Naive thymus-derived CD8-positive, alpha-beta T cell (primary cell): ENCODE measurements around the gene HINT3. TPM values are rescaled to one million over a fixed set of nuclear protein-coding genes. Genes with fewer than 3 reads are reported as not detected.
"Not testable (repeated sequence)": the region's sequence is repeated elsewhere in the genome, so short reads cannot be mapped to it uniquely, and the experiment has no call there.

Experiments
- ATAC-seq, 2 donors: fragments of 150-1000 bp; cut with Tn5 transposase in 1 of 2; sonication (Bioruptor Pico), chemical (Tn5 transposase) in 1 of 2; 1 replicate in 1 of 2; 2 replicates in 1 of 2; pipeline ENCODE4 v1.10.0; 2021; ENCODE audit warnings: mild to moderate bottlenecking in 2 of 2, moderate library complexity in 2 of 2
- POLR2A ChIA-PET: fragments of 350-600 bp; sonication (Branson Sonifier 250); formaldehyde crosslinking; loops from one replicate; lab custom pipeline; 2021; ENCODE audit warnings: antibody characterized with exemption; lab: Charles Lee
- DNase-seq, 10 donors: peaks; one replicate each; pipeline versions ENCODE4 v3.0.0 to v3.0.0-alpha.2; 2020 to 2022
- H3K27ac Mint-ChIP-seq, 10 donors: one replicate each; pipeline ENCODE4 v1.8.0; 2020 to 2022; ENCODE audit warnings: mild to moderate bottlenecking in 10 of 10, mixed read lengths in 10 of 10, moderate library complexity in 4 of 10, inconsistent platforms in 1 of 10
- H3K27me3 Mint-ChIP-seq, 5 donors: one replicate each; pipeline ENCODE4 v1.8.0; 2021 to 2022; ENCODE audit warnings: mixed read lengths in 5 of 5
- H3K36me3 Mint-ChIP-seq, 3 donors: one replicate each; pipeline ENCODE4 v1.8.0; 2020 to 2022; ENCODE audit warnings: mixed read lengths in 3 of 3, mild to moderate bottlenecking in 2 of 3, inconsistent platforms in 1 of 3
- H3K4me1 Mint-ChIP-seq, 4 donors: one replicate each; pipeline ENCODE4 v1.8.0; 2021 to 2022; ENCODE audit warnings: mixed read lengths in 4 of 4
- H3K4me3 Mint-ChIP-seq, 10 donors: one replicate each; pipeline ENCODE4 v1.8.0; 2020 to 2022; ENCODE audit warnings: mild to moderate bottlenecking in 10 of 10, mixed read lengths in 10 of 10, moderate library complexity in 6 of 10, inconsistent platforms in 1 of 10
- H3K9me3 Mint-ChIP-seq, 9 donors: one replicate each; pipeline ENCODE4 v1.8.0; 2020 to 2022; ENCODE audit warnings: mixed read lengths in 9 of 9, mild to moderate bottlenecking in 3 of 9, inconsistent platforms in 1 of 9, moderate library complexity in 1 of 9
- polyA plus RNA-seq, 3 donors: library from polyadenylated mRNA; unstranded; fragments of 300-500 nt; fragmentation: Illumina TruSeq; gene quantifications; one replicate each; pipeline ENCODE4 v1.2.3, GENCODE V29; 2021
- total RNA-seq, 8 experiments: library from RNA in 2 of 8; stranded (reverse) in 2 of 8; gene quantifications; one replicate each; pipeline ENCODE4 v1.2.3 and lab custom pipeline; 2021 to 2026

The HINT3 gene
- total and polyA plus RNA-seq, 5 experiments from 2014 or later: 7.9 to 12.7 (median 10.4) TPM

- DNase-seq (no peak), ATAC-seq (no peak)
- Mint-ChIP-seq H3K27me3 (no peaks in the 10 kb centered on the region), H3K9me3 (no peaks in the 10 kb centered on the region), H3K4me3 (no peak overlapping the region), H3K36me3 (peaks cover 0 to 6% (median 0%) of the 10 kb centered on the region in 3 donors), H3K27ac (peak overlapping the region in 3 of 10 donors; percentile 4 to 9 (median 8)), H3K4me1 (peaks cover 8 to 45% (median 39%) of the 10 kb centered on the region in 4 donors)
- POLR2A ChIA-PET: interaction anchor here (0.7 kb wide), 1 partner anchor 201 kb away, joined by 3 read pairs; the partner anchor contains the start of gene NCOA7
Measured at GRCh38 chr6:125991653-125992052, 35.1 kb downstream of the HINT3 start.

GRCh38 chr6:125994670-125995488, 38.3 kb downstream of the HINT3 start:
- Mint-ChIP-seq H3K4me1 (peaks cover 8 to 38% (median 35%) of the 10 kb centered on the region in 4 donors), H3K36me3 (peaks cover 0 to 30% (median 7%) of the 10 kb centered on the region in 3 donors), H3K27me3 (no peaks in the 10 kb centered on the region), H3K27ac (peak overlapping the region in 4 of 10 donors; percentile 20 to 77 (median 34)), H3K9me3 (no peaks in the 10 kb centered on the region), H3K4me3 (peak overlapping the region in 1 of 10 donors; percentile 33)
- POLR2A ChIA-PET: interaction anchor here (2.6 kb wide), 1 partner anchor 8 kb away, joined by 12 read pairs; the partner anchor contains the start of gene TRMT11
- DNase-seq (no peak), ATAC-seq (no peak)

GRCh38 chr6:125995972-125996580, 39.5 kb downstream of the HINT3 start:
- ATAC-seq (peak; percentile 97 to 99), DNase-seq (peak; percentile 49 to 78 (median 69))
- Mint-ChIP-seq H3K4me1 (peaks cover 8 to 31% (median 28%) of the 10 kb centered on the region in 4 donors), H3K9me3 (no peaks in the 10 kb centered on the region), H3K36me3 (peaks cover 0 to 37% (median 13%) of the 10 kb centered on the region in 3 donors), H3K27me3 (no peaks in the 10 kb centered on the region), H3K4me3 (peak overlapping the region; percentile 63 to 85 (median 75)), H3K27ac (peak overlapping the region in 7 of 10 donors; percentile 2 to 82 (median 6))
- POLR2A ChIA-PET: interaction anchor here (0.5 to 2.6 kb wide), 2 partner anchors 10 to 20 kb away, joined by 4 to 12 read pairs; partner anchors contain the start of gene TRMT11

- H3K27ac Mint-ChIP-seq: peak overlapping the region in 5 of 10 donors; percentile 2 to 26 (median 14)
- ATAC-seq (no peak), DNase-seq (no peak)
- H3K4me1 Mint-ChIP-seq: peaks cover 5 to 14% (median 10%) of the 10 kb centered on the region in 4 donors
- H3K27me3 Mint-ChIP-seq: no peaks in the 10 kb centered on the region
- peaks cover 0 to 83% (median 24%) of the 10 kb centered on the region in 3 donors for H3K36me3 Mint-ChIP-seq
- POLR2A ChIA-PET: no interaction called here
- H3K9me3 Mint-ChIP-seq: no peaks in the 10 kb centered on the region
- peak overlapping the region in 4 of 10 donors; percentile 4 to 40 (median 9) for H3K4me3 Mint-ChIP-seq
Measured at GRCh38 chr6:126002755-126003679, 46.4 kb downstream of the HINT3 start.

GRCh38 chr6:126007800-126008199, 51.2 kb downstream of the HINT3 start:
- ATAC-seq: no peak
- POLR2A ChIA-PET: no interaction called here
- H3K36me3 Mint-ChIP-seq: peaks cover 12 to 79% (median 19%) of the 10 kb centered on the region in 3 donors

GRCh38 chr6:126010040-126010439, 53.5 kb downstream of the HINT3 start:
- DNase-seq (no peak), ATAC-seq (no peak)
- H3K27ac Mint-ChIP-seq: peak overlapping the region in 2 of 10 donors; percentile 4 to 58
- peaks cover 0 to 3% (median 0%) of the 10 kb centered on the region in 4 donors for H3K4me1 Mint-ChIP-seq
- POLR2A ChIA-PET: no interaction called here
- H3K27me3 Mint-ChIP-seq: no peaks in the 10 kb centered on the region
- no peak overlapping the region for H3K4me3 Mint-ChIP-seq
- H3K36me3 Mint-ChIP-seq: peaks cover 14 to 79% (median 14%) of the 10 kb centered on the region in 3 donors
- no peaks in the 10 kb centered on the region for H3K9me3 Mint-ChIP-seq

More at GRCh38 chr6:126007800-126008199, 51.2 kb downstream of the HINT3 start:
- H3K27me3 Mint-ChIP-seq: no peaks in the 10 kb centered on the region
- no peaks in the 10 kb centered on the region for H3K9me3 Mint-ChIP-seq
- no peak for DNase-seq
- H3K4me1 Mint-ChIP-seq: peaks cover 3 to 8% (median 6%) of the 10 kb centered on the region in 4 donors
- no peak overlapping the region for H3K4me3 Mint-ChIP-seq
- H3K27ac Mint-ChIP-seq: no peak overlapping the region

GRCh38 chr6:126015863-126016262, 59.3 kb downstream of the HINT3 start:
- Mint-ChIP-seq H3K4me1 (peaks cover 0 to 3% (median 0%) of the 10 kb centered on the region in 4 donors), H3K36me3 (peaks cover 27 to 84% (median 33%) of the 10 kb centered on the region in 3 donors), H3K9me3 (no peaks in the 10 kb centered on the region), H3K4me3 (no peak overlapping the region), H3K27ac (peak overlapping the region in 2 of 10 donors; percentile 1 to 22), H3K27me3 (no peaks in the 10 kb centered on the region)
- ATAC-seq (no peak), DNase-seq (no peak)
- POLR2A ChIA-PET: interaction anchor here (0.7 kb wide), 1 partner anchor 20 kb away, joined by 4 read pairs; no protein-coding TSS in a partner anchor

- DNase-seq: no peak
- peaks cover 0 to 3% (median 0%) of the 10 kb centered on the region in 4 donors for H3K4me1 Mint-ChIP-seq
- no peaks in the 10 kb centered on the region for H3K27me3 Mint-ChIP-seq
- POLR2A ChIA-PET: interaction anchor here (0.7 kb wide), 1 partner anchor 21 kb away, joined by 4 read pairs; no protein-coding TSS in a partner anchor
- no peak overlapping the region for H3K4me3 Mint-ChIP-seq
- no peaks in the 10 kb centered on the region for H3K9me3 Mint-ChIP-seq
- peaks cover 31 to 85% (median 38%) of the 10 kb centered on the region in 3 donors for H3K36me3 Mint-ChIP-seq
- no peak for ATAC-seq
- peak overlapping the region in 1 of 10 donors; percentile 1 for H3K27ac Mint-ChIP-seq
Measured at GRCh38 chr6:126016591-126016990, 60.0 kb downstream of the HINT3 start.

- Mint-ChIP-seq H3K9me3 (no peaks in the 10 kb centered on the region), H3K4me3 (no peak overlapping the region), H3K36me3 (peaks cover 29 to 85% (median 43%) of the 10 kb centered on the region in 3 donors), H3K4me1 (peaks cover 0 to 3% (median 0%) of the 10 kb centered on the region in 4 donors), H3K27ac (no peak overlapping the region), H3K27me3 (no peaks in the 10 kb centered on the region)
- ATAC-seq: no peak
- no peak for DNase-seq
- POLR2A ChIA-PET: no interaction called here
Measured at GRCh38 chr6:126017668-126018067, 61.1 kb downstream of the HINT3 start.

GRCh38 chr6:126020305-126021050, 63.9 kb downstream of the HINT3 start:
- Mint-ChIP-seq H3K27me3 (no peaks in the 10 kb centered on the region), H3K27ac (no peak overlapping the region), H3K36me3 (peaks cover 23 to 84% (median 53%) of the 10 kb centered on the region in 3 donors), H3K4me1 (peaks cover 0 to 3% (median 0%) of the 10 kb centered on the region in 4 donors), H3K4me3 (no peak overlapping the region), H3K9me3 (no peaks in the 10 kb centered on the region)
- DNase-seq: no peak
- POLR2A ChIA-PET: no interaction called here
- ATAC-seq: no peak

- H3K27ac Mint-ChIP-seq, H3K4me3 Mint-ChIP-seq, POLR2A ChIA-PET, H3K4me1 Mint-ChIP-seq, H3K9me3 Mint-ChIP-seq, DNase-seq, ATAC-seq, H3K27me3 Mint-ChIP-seq: not testable (repeated sequence)
- peaks cover 13 to 89% (median 54%) of the 10 kb centered on the region in 3 donors for H3K36me3 Mint-ChIP-seq
Measured at GRCh38 chr6:126023474-126023873, 66.9 kb downstream of the HINT3 start.
